Activated CD4-positive, alpha-beta memory T cell treated with anti-CD3 and anti-CD28 coated beads, Interleukin-2, amount 10 ng/mL, durations not matched to agents 7 days and 5 days (primary cell): ENCODE results near the gene TEK. TPM values are rescaled to one million over a fixed set of nuclear protein-coding genes. Genes with fewer than 3 reads are reported as not detected.
"Not testable (repeated sequence)": the region's sequence is repeated elsewhere in the genome, so short reads cannot be mapped to it uniquely, and the experiment has no call there.

ENCODE experiments used
- CTCF ChIA-PET: fragments of 350-600 bp; sonication (Branson Sonifier 250); formaldehyde crosslinking; loops from one replicate; lab custom pipeline; 2021; ENCODE audit warnings: antibody characterized with exemption, inconsistent platforms; lab: Charles Lee
- POLR2A ChIA-PET: fragments of 350-600 bp; sonication (Branson Sonifier 250); formaldehyde crosslinking; loops from one replicate; lab custom pipeline; 2021; ENCODE audit warnings: antibody characterized with exemption; lab: Charles Lee
- DNase-seq: peaks from one replicate; pipeline ENCODE4 v3.0.0-alpha.2; 2020
- H3K27ac Mint-ChIP-seq: one replicate; pipeline ENCODE4 v1.8.0; 2021; ENCODE audit warnings: mild to moderate bottlenecking, mixed read lengths
- H3K27me3 Mint-ChIP-seq: one replicate; pipeline ENCODE4 v1.8.0; 2021; ENCODE audit warnings: mixed read lengths
- H3K36me3 Mint-ChIP-seq: one replicate; pipeline ENCODE4 v1.8.0; 2021; ENCODE audit warnings: low read depth, mixed read lengths
- H3K4me1 Mint-ChIP-seq: one replicate; pipeline ENCODE4 v1.8.0; 2021; ENCODE audit warnings: mixed read lengths
- H3K4me3 Mint-ChIP-seq: one replicate; pipeline ENCODE4 v1.8.0; 2021; ENCODE audit warnings: mild to moderate bottlenecking, mixed read lengths
- H3K9me3 Mint-ChIP-seq: one replicate; pipeline ENCODE4 v1.8.0; 2021; ENCODE audit warnings: mixed read lengths
- total RNA-seq, 2 experiments: library from RNA; stranded (reverse); gene quantifications; one replicate each; pipeline ENCODE4 v1.2.3, GENCODE V29; 2021

Gene TEK
- not detected for total RNA-seq

- Mint-ChIP-seq H3K27me3 (no peaks in the 10 kb centered on the region), H3K27ac (no peak within 1 kb of the TSS), H3K4me3 (no peak within 1 kb of the TSS), H3K9me3 (no peaks in the 10 kb centered on the region), H3K36me3 (no peaks in the 10 kb centered on the region), H3K4me1 (no peaks in the 10 kb centered on the region)
- no peak for DNase-seq
- POLR2A ChIA-PET: no interaction called here
- CTCF ChIA-PET: no interaction called here
Measured at GRCh38 chr9:27108981-27109541, at the start of gene TEK. TSS of gene TEK (plus strand) at chr9:27109225. CDS start at chr9:27109591, 366 bp downstream.

DNA sequence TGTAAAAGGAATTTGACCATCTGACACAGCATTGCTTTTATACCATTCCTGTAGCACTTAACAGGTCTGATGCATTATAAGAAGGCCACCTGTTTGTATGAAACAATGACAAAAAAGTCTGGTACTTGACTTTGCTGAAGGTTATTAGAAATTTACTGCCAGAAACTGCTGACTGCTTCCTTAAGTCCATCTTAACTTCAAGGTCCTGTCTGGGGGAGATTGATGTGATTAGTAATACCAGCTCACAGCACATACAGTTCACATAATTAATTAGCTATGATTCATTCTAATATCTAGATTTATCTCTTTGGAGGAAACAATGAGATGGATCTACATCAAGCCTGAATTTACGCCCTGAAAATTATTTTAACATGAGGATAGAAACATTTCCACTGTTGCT is 49.6 kb upstream of the TEK start:
- ChIA-PET POLR2A (no interaction called here), CTCF (no interaction called here)
- Mint-ChIP-seq H3K27me3 (no peaks in the 10 kb centered on the region), H3K4me1 (no peaks in the 10 kb centered on the region), H3K9me3 (no peaks in the 10 kb centered on the region), H3K4me3 (no peak overlapping the region), H3K36me3 (no peaks in the 10 kb centered on the region), H3K27ac (no peak overlapping the region)
- no peak for DNase-seq

GRCh38 chr9:27059907-27060306 is 49.1 kb upstream of the TEK start:
- CTCF ChIA-PET: no interaction called here
- DNase-seq: no peak
- Mint-ChIP-seq H3K27me3 (no peaks in the 10 kb centered on the region), H3K4me1 (no peaks in the 10 kb centered on the region), H3K9me3 (no peaks in the 10 kb centered on the region), H3K27ac (no peak overlapping the region), H3K36me3 (no peaks in the 10 kb centered on the region), H3K4me3 (no peak overlapping the region)
- POLR2A ChIA-PET: no interaction called here

DNA sequence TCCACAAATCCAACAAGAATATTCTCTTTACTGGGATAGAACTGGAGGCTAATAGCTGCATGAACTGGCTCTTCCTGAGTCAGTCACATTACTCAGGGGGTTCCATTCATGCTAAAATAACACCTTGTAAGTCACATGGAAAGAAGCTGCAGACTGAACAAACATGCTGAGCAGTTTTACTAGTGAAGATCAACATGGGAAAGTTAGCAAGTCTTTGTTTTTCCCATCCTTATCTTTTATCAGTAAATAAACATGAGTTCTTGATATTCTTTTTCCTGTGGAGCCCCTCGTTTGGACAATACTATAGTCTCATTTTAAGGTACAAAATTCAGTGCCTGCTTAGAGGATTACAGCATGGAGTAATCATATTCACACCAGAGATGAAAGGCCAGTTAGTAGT is 43.7 kb upstream of the TEK start:
- H3K4me3 Mint-ChIP-seq: no peak overlapping the region

GRCh38 chr9:27073841-27074728 is 34.9 kb upstream of the TEK start:
- Mint-ChIP-seq H3K4me1 (no peaks in the 10 kb centered on the region), H3K36me3 (no peaks in the 10 kb centered on the region), H3K27ac (no peak overlapping the region), H3K27me3 (no peaks in the 10 kb centered on the region), H3K9me3 (no peaks in the 10 kb centered on the region), H3K4me3 (no peak overlapping the region)
- no peak for DNase-seq
- ChIA-PET POLR2A (no interaction called here), CTCF (no interaction called here)

More for the DNA sequence above, 43.7 kb upstream of the TEK start:
- DNase-seq: no peak
- ChIA-PET POLR2A (no interaction called here), CTCF (no interaction called here)
- Mint-ChIP-seq H3K4me1 (no peaks in the 10 kb centered on the region), H3K36me3 (no peaks in the 10 kb centered on the region), H3K27ac (no peak overlapping the region), H3K27me3 (no peaks in the 10 kb centered on the region), H3K9me3 (no peaks in the 10 kb centered on the region)

- H3K27ac Mint-ChIP-seq: no peak overlapping the region
- CTCF ChIA-PET: no interaction called here
- no peaks in the 10 kb centered on the region for H3K9me3 Mint-ChIP-seq
- H3K27me3 Mint-ChIP-seq: no peaks in the 10 kb centered on the region
- H3K36me3 Mint-ChIP-seq: no peaks in the 10 kb centered on the region
- POLR2A ChIA-PET: no interaction called here
- no peak for DNase-seq
- H3K4me3 Mint-ChIP-seq: no peak overlapping the region
- H3K4me1 Mint-ChIP-seq: no peaks in the 10 kb centered on the region
Measured at GRCh38 chr9:27078685-27079084, 30.3 kb upstream of the TEK start.

DNA sequence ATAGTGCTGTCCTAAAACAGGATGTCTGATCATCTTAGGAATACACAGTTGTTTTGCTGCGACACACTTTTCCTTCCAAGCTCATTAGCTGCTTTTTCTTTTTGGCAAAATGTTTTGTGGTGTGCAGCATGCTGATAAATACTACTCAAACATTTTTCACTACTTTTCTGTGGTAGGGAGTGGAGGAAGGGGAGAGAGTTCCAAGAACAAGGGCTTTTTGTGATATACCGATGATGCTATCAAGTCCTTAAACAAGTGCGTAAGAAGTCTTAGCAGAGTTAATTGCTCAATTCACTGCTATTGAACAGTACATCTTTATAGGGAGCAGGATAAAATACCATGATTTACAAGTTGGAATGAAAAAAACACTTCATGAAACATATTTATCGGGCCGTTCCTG is 23.6 kb upstream of the TEK start:
- no peak overlapping the region for H3K27ac Mint-ChIP-seq
- H3K4me3 Mint-ChIP-seq: no peak overlapping the region
- no peak for DNase-seq
- CTCF ChIA-PET: no interaction called here
- H3K9me3 Mint-ChIP-seq: no peaks in the 10 kb centered on the region
- no peaks in the 10 kb centered on the region for H3K27me3 Mint-ChIP-seq
- no peaks in the 10 kb centered on the region for H3K4me1 Mint-ChIP-seq
- H3K36me3 Mint-ChIP-seq: no peaks in the 10 kb centered on the region
- POLR2A ChIA-PET: no interaction called here

DNA sequence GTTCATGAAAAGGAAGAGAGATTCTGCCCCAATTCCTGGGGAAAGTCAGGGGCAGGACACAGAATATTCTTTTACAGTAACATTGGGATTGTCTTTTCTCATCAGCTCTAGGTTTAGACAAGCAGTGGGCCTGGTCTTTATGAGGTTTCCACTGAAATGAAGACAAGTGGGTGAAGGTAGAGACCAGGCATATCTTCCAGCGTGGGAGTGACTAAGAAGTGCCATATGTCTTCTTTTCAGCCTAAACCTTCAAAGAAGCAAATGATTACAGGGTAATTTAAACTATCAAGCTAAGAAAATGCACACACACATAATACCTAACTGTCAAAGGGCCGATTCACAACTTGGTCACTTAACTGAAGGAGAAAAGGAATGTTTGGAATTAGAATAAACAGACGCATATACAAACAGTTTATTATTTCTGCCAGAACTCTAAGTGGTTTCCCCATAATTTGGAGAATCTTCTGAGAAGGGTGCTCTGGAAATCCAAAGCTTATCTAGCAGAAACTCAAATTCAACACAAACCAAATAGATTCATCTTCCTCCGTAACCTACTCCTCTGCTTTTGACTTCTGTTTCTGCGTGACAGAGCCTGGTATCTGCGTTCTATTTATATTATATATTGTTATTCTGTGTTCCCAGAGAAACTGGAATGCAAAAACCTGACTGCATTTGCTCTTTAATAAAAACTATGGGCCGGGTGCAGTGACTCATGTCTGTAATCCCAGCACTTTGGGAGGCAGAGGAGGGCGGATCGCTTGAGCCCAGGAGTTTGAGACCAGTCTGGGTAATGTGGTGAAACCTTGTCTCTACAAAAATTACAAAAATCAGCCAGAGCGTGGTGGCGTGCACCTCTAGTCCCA is 22.0 kb upstream of the TEK start:
- no peaks in the 10 kb centered on the region for H3K9me3 Mint-ChIP-seq
- ChIA-PET POLR2A (no interaction called here), CTCF (no interaction called here)
- H3K27me3 Mint-ChIP-seq: no peaks in the 10 kb centered on the region
- H3K27ac Mint-ChIP-seq: no peak overlapping the region
- DNase-seq: no peak
- no peak overlapping the region for H3K4me3 Mint-ChIP-seq
- no peaks in the 10 kb centered on the region for H3K36me3 Mint-ChIP-seq
- H3K4me1 Mint-ChIP-seq: no peaks in the 10 kb centered on the region

- CTCF ChIA-PET: no interaction called here
- POLR2A ChIA-PET: no interaction called here
Measured at GRCh38 chr9:27088981-27089380, 20.0 kb upstream of the TEK start.

GRCh38 chr9:27089706-27090105 is 19.3 kb upstream of the TEK start:
- H3K36me3 Mint-ChIP-seq: no peaks in the 10 kb centered on the region
- POLR2A ChIA-PET: no interaction called here
- no peak for DNase-seq
- CTCF ChIA-PET: no interaction called here
- peaks cover 3% of the 10 kb centered on the region for H3K27me3 Mint-ChIP-seq
- no peaks in the 10 kb centered on the region for H3K4me1 Mint-ChIP-seq
- no peak overlapping the region for H3K27ac Mint-ChIP-seq
- no peak overlapping the region for H3K4me3 Mint-ChIP-seq
- H3K9me3 Mint-ChIP-seq: no peaks in the 10 kb centered on the region

More at GRCh38 chr9:27088981-27089380, 20.0 kb upstream of the TEK start:
- no peaks in the 10 kb centered on the region for H3K9me3 Mint-ChIP-seq
- no peaks in the 10 kb centered on the region for H3K27me3 Mint-ChIP-seq
- no peaks in the 10 kb centered on the region for H3K36me3 Mint-ChIP-seq
- H3K27ac Mint-ChIP-seq: no peak overlapping the region
- DNase-seq: no peak
- H3K4me3 Mint-ChIP-seq: no peak overlapping the region
- H3K4me1 Mint-ChIP-seq: no peaks in the 10 kb centered on the region

GRCh38 chr9:27090231-27090630 is 18.8 kb upstream of the TEK start:
- Mint-ChIP-seq H3K4me1 (no peaks in the 10 kb centered on the region), H3K27me3 (peaks cover 3% of the 10 kb centered on the region), H3K27ac (no peak overlapping the region), H3K9me3 (no peaks in the 10 kb centered on the region), H3K4me3 (no peak overlapping the region), H3K36me3 (no peaks in the 10 kb centered on the region)
- ChIA-PET POLR2A (no interaction called here), CTCF (no interaction called here)
- DNase-seq: no peak

DNA sequence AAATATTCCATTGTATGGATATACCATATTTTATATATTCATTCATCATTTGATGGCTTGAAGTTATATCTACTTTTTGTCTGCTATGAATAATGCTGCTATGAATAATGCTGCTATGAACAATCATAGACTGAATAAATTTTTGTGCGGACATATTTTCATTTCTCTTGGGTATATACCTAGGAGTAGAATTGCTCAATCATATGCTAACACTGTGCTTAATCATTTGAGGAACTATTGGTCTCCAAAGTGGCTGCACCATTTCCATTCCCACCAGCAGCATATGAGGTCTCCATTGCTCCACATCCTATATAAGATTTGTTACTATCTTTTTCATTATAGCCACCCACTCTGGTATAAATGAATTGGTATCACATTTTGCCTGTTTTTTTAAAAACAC is 18.3 kb upstream of the TEK start:
- no peaks in the 10 kb centered on the region for H3K9me3 Mint-ChIP-seq
- POLR2A ChIA-PET: no interaction called here
- DNase-seq: no peak
- H3K36me3 Mint-ChIP-seq: no peaks in the 10 kb centered on the region
- H3K27ac Mint-ChIP-seq: no peak overlapping the region
- H3K27me3 Mint-ChIP-seq: peaks cover 3% of the 10 kb centered on the region
- H3K4me3 Mint-ChIP-seq: no peak overlapping the region
- CTCF ChIA-PET: no interaction called here
- H3K4me1 Mint-ChIP-seq: no peaks in the 10 kb centered on the region

DNA sequence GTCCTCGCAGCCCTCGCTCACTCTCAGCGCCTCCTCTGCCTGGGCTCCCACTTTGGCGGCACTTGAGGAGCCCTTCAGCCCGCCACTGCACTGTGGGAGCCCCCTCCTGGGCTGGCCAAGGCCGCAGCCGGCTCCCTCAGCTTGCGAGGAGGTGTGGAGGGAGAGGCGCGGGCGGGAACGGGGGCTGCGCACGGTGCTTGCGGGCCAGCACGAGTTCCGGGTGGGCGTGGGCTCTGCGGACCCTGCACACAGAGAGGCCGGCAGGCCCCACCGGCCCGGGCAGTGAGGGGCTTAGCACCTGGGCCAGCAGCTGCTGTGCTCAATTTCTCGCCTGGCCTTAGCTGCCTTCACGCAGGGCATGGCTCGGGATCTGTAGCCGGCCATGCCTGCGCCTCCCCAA is 16.5 kb upstream of the TEK start:
- H3K4me3 Mint-ChIP-seq, H3K27me3 Mint-ChIP-seq, POLR2A ChIA-PET, H3K36me3 Mint-ChIP-seq, H3K4me1 Mint-ChIP-seq, H3K27ac Mint-ChIP-seq, CTCF ChIA-PET, DNase-seq, H3K9me3 Mint-ChIP-seq: not testable (repeated sequence)
